22Rv1 (cell line): ENCODE measurements around the gene RBM34.

Source experiments
- CTCF ChIP-seq: fragments of 450-650 bp; IDR thresholded peaks from 2 replicates; pipeline ENCODE4 v1.5.1; 2017; ENCODE audit warnings: mild to moderate bottlenecking
- ZFX ChIP-seq: fragments of 450-650 bp; IDR thresholded peaks from 2 replicates; pipeline ENCODE4 v1.6.1; 2017; ENCODE audit warnings: antibody characterized with exemption, borderline replicate concordance

- no peak for TF ChIP-seq CTCF
- TF ChIP-seq ZFX, result no peak
These were observed 15.4 kb upstream of the RBM34 start for GRCh38 chr1:235176486-235176885.
